ENCODE results near the gene EZH1.
"Not testable (repeated sequence)": the region's sequence is repeated elsewhere in the genome, so short reads cannot be mapped to it uniquely, and the experiment has no call there.

Gene EZH1

GRCh38 chr17:42669977-42670788 is 74.7 kb downstream of the EZH1 start:
- DNase-seq (ENCODE audit: low read depth): no peak

- no peak for DNase-seq (ENCODE audit: low read depth)
These were observed 75.2 kb downstream of the EZH1 start for GRCh38 chr17:42669705-42669976.

GRCh38 chr17:42667088-42667951 is 77.5 kb downstream of the EZH1 start:
- no peak for DNase-seq (ENCODE audit: low read depth)

- not testable (repeated sequence) for DNase-seq (ENCODE audit: low read depth)
These were observed 78.7 kb downstream of the EZH1 start for GRCh38 chr17:42666126-42666525.

- no peak for DNase-seq (ENCODE audit: low read depth)
These were observed 79.2 kb downstream of the EZH1 start for GRCh38 chr17:42665581-42666001.

- no peak for DNase-seq (ENCODE audit: low read depth)
These were observed 84.0 kb downstream of the EZH1 start for GRCh38 chr17:42660692-42661345.

- not testable (repeated sequence) for DNase-seq (ENCODE audit: low read depth)
These were observed 84.9 kb downstream of the EZH1 start for GRCh38 chr17:42659932-42660274.

- peak; percentile 68 for DNase-seq (ENCODE audit: low read depth)
These were observed 85.5 kb downstream of the EZH1 start, which contains the start of gene TUBG2 for GRCh38 chr17:42659079-42659931. Gene TUBG2 (plus strand): TSS chr17:42659284. CDS start chr17:42659504, 220 bp downstream.

GRCh38 chr17:42657824-42658588 is 86.8 kb downstream of the EZH1 start:
- no peak for DNase-seq (ENCODE audit: low read depth)

GRCh38 chr17:42655528-42655927 is 89.3 kb downstream of the EZH1 start:
- no peak for DNase-seq (ENCODE audit: low read depth)

GRCh38 chr17:42653179-42654124 is 91.4 kb downstream of the EZH1 start:
- DNase-seq (ENCODE audit: low read depth): no peak

GRCh38 chr17:42651392-42651791 is 93.4 kb downstream of the EZH1 start:
- DNase-seq (ENCODE audit: low read depth): no peak

All from stimulated activated CD8-positive, alpha-beta memory T cell treated with anti-CD3 and anti-CD28 coated beads, Interleukin-7, amount 100 ng/mL, for 24 hours (primary cell).